Keratinocyte (primary cell): ENCODE data around the gene SLC22A8. TPM values are rescaled to one million over a fixed set of nuclear protein-coding genes. Genes with fewer than 3 reads are reported as not detected.

Experiments used
- DNase-seq: peaks from one replicate; pipeline ENCODE4 v3.0.0-alpha.2; 2011; ENCODE audit warnings: low read depth, missing footprints, low spot score
- FAIRE-seq: peaks from 2 replicates; lab custom pipeline; 2011; peaks lifted over from hg19 to GRCh38; lab: Jason Lieb, UNC
- H2AFZ ChIP-seq: 2 replicates; pipeline ENCODE4 v1.6.0; 2012; ENCODE audit warnings: low read length, control low read depth, inconsistent platforms; ENCODE audit not compliant: control insufficient read depth
- H3K27ac ChIP-seq: 2 replicates; pipeline ENCODE4 v1.5.1; 2011; ENCODE audit warnings: low read length; ENCODE audit not compliant: control insufficient read depth, insufficient read depth
- H3K27me3 ChIP-seq: 3 replicates; pipeline ENCODE4 v1.6.0; 2011; ENCODE audit warnings: low read length; ENCODE audit not compliant: control insufficient read depth, insufficient read depth; ENCODE audit errors: extremely low read depth
- H3K36me3 ChIP-seq, 2 experiments: 2 replicates in 1 of 2; 3 replicates in 1 of 2; pipeline ENCODE4 v1.5.1; 2011; ENCODE audit warnings: low read length in 2 of 2, mild to moderate bottlenecking in 1 of 2; ENCODE audit not compliant: control insufficient read depth in 2 of 2, insufficient read depth in 2 of 2; ENCODE audit errors: extremely low read depth in 1 of 2
- H3K4me1 ChIP-seq: 3 replicates; pipeline ENCODE4 v1.5.1; 2011; ENCODE audit warnings: low read length; ENCODE audit not compliant: control insufficient read depth, insufficient read depth; ENCODE audit errors: extremely low read depth
- H3K4me2 ChIP-seq: 3 replicates; pipeline ENCODE4 v1.6.0; 2011; ENCODE audit warnings: low read depth, low read length; ENCODE audit not compliant: control insufficient read depth, insufficient read depth; ENCODE audit errors: extremely low read depth
- H3K4me3 ChIP-seq, 3 experiments: fragments of 200-600 bp in 1 of 3; sonication (generic) in 1 of 3; 2 replicates in 2 of 3; 3 replicates in 1 of 3; pipeline ENCODE4 v1.5.1; 2011 to 2016; ENCODE audit warnings: low read length in 3 of 3, mild to moderate bottlenecking in 3 of 3, control low read depth in 2 of 3, inconsistent platforms in 1 of 3, low read depth in 1 of 3, mixed read lengths in 1 of 3, mixed run types in 1 of 3, moderate library complexity in 1 of 3; ENCODE audit not compliant: control insufficient read depth in 2 of 3, insufficient read depth in 2 of 3; ENCODE audit errors: extremely low read depth in 1 of 3
- H3K79me2 ChIP-seq: 2 replicates; pipeline ENCODE4 v1.6.0; 2012; ENCODE audit warnings: low read length; ENCODE audit not compliant: control insufficient read depth, insufficient read depth
- H3K9ac ChIP-seq: 3 replicates; pipeline ENCODE4 v1.6.0; 2011; ENCODE audit warnings: low read length; ENCODE audit not compliant: control insufficient read depth, insufficient read depth; ENCODE audit errors: extremely low read depth
- H3K9me1 ChIP-seq: 3 replicates; pipeline ENCODE4 v1.6.0; 2011; ENCODE audit warnings: low read length; ENCODE audit not compliant: control insufficient read depth, insufficient read depth; ENCODE audit errors: extremely low read depth
- H3K9me3 ChIP-seq: 2 replicates; pipeline ENCODE4 v1.5.1; 2012; ENCODE audit warnings: low read depth, low read length; ENCODE audit not compliant: control insufficient read depth
- H4K20me1 ChIP-seq: 3 replicates; pipeline ENCODE4 v1.6.0; 2011; ENCODE audit warnings: low read length; ENCODE audit not compliant: control insufficient read depth, insufficient read depth; ENCODE audit errors: extremely low read depth
- CTCF ChIP-seq, 3 experiments: IDR thresholded peaks in 1 of 3; conservative IDR thresholded peaks in 1 of 3; optimal IDR thresholded peaks in 1 of 3; 2 replicates in 2 of 3; 3 replicates in 1 of 3; pipeline versions ENCODE3 to v1.5.1; 2011; ENCODE audit warnings: low read length in 3 of 3, mild to moderate bottlenecking in 3 of 3, moderate library complexity in 2 of 3, control low read depth in 1 of 3, inconsistent platforms in 1 of 3; ENCODE audit not compliant: insufficient read depth in 2 of 3; ENCODE audit errors: extremely low read depth in 1 of 3
- EZH2 ChIP-seq: IDR thresholded peaks from one replicate; pipeline ENCODE4 v1.6.1; 2012; ENCODE audit warnings: inconsistent platforms, mild to moderate bottlenecking, low read length, moderate library complexity
- dilution Hi-C: fragments of 300-500 bp; cut with MboI; formaldehyde crosslinking; loops from one replicate; pipeline ENCODE4 v1.7.0; 2020; ENCODE audit warnings: low sequenced_read_pairs; ENCODE audit not compliant: extremely low pct_ligation_motif_present
- polyA plus RNA-seq, 5 experiments: library from polyadenylated mRNA; depleted of rRNA in 3 of 5; stranded (reverse) in 3 of 5; stranded (forward) in 1 of 5; unstranded in 1 of 5; fragments of >200 nt; gene quantifications; 1 replicate in 1 of 5; 2 replicates in 3 of 5; 3 replicates in 1 of 5; pipeline versions ENCODE4 v1.2.1 to v1.2.3, GENCODE V29; 2011 to 2012; ENCODE audit warnings: missing spikeins in 2 of 5, low read depth in 1 of 5, low replicate concordance in 1 of 5

The SLC22A8 gene
- polyA plus RNA-seq, 1 donor (not counting 4 experiments of a cell fraction or from before 2014, with no cell fraction given): not detected

- dilution Hi-C loops: no loop called here
- TF ChIP-seq CTCF (optimal IDR thresholded peaks at IDR 0.05 in 1 of 3, IDR thresholded peaks at IDR 0.05 in 1 of 3, conservative IDR thresholded peaks at IDR 0.05 in 1 of 3; ENCODE audit: extremely low read depth in 1 of 3, insufficient read depth in 2 of 3, low read length in 3 of 3) (no peak), EZH2 (no peak)
- Histone ChIP-seq H4K20me1 (no peaks in the 10 kb centered on the region), H3K4me1 (no peaks in the 10 kb centered on the region), H3K79me2 (no peaks in the 10 kb centered on the region), H2AFZ (no peak within 1 kb of the TSS), H3K9ac (no peak within 1 kb of the TSS), H3K9me1 (no peaks in the 10 kb centered on the region), H3K4me3 (no peak within 1 kb of the TSS), H3K36me3 (no peaks in the 10 kb centered on the region), H3K27me3 (no peaks in the 10 kb centered on the region), H3K27ac (no peak within 1 kb of the TSS), H3K9me3 (no peaks in the 10 kb centered on the region), H3K4me2 (no peak within 1 kb of the TSS)
- FAIRE-seq (no peak), DNase-seq (no peak)
Observed at GRCh38 chr11:62984451-62984991, 31.1 kb downstream of the SLC22A8 start, which contains the start of gene SLC22A6. Gene SLC22A6, minus strand, starts transcription at chr11:62984967. Its CDS starts 277 bp downstream, at chr11:62984690.

GRCh38 chr11:62983536-62984199 is 32.0 kb downstream of the SLC22A8 start:
- FAIRE-seq: no peak
- H3K36me3 ChIP-seq: no peaks in the 10 kb centered on the region
- no peaks in the 10 kb centered on the region for H3K4me1 ChIP-seq
- H3K4me2 ChIP-seq: no peak overlapping the region
- H3K79me2 ChIP-seq: no peaks in the 10 kb centered on the region
- no peaks in the 10 kb centered on the region for H3K27me3 ChIP-seq
- no peaks in the 10 kb centered on the region for H4K20me1 ChIP-seq
- no peaks in the 10 kb centered on the region for H3K9me1 ChIP-seq
- TF ChIP-seq CTCF (optimal IDR thresholded peaks at IDR 0.05 in 1 of 3, IDR thresholded peaks at IDR 0.05 in 1 of 3, conservative IDR thresholded peaks at IDR 0.05 in 1 of 3; ENCODE audit: extremely low read depth in 1 of 3, insufficient read depth in 2 of 3, low read length in 3 of 3): no peak
- TF ChIP-seq EZH2: no peak
- no peaks in the 10 kb centered on the region for H3K9me3 ChIP-seq
- no peak overlapping the region for H3K9ac ChIP-seq
- H3K4me3 ChIP-seq: no peak overlapping the region
- no peak for DNase-seq
- H2AFZ ChIP-seq: no peak overlapping the region
- dilution Hi-C loops: no loop called here
- H3K27ac ChIP-seq: no peak overlapping the region
